Measurements from ENCODE around the gene PMPCA.

The PMPCA gene

GRCh38 chr9:136438548-136439480 lies 28.4 kb downstream of the PMPCA start:
- DNase-seq = peak; percentile 56

- DNase-seq = peak; percentile 82
These were observed 29.3 kb downstream of the PMPCA start, which contains the start of gene INPP5E for GRCh38 chr9:136439481-136440408. Gene INPP5E (minus strand): TSS chr9:136439845. CDS start chr9:136439419, 426 bp downstream.

DNA sequence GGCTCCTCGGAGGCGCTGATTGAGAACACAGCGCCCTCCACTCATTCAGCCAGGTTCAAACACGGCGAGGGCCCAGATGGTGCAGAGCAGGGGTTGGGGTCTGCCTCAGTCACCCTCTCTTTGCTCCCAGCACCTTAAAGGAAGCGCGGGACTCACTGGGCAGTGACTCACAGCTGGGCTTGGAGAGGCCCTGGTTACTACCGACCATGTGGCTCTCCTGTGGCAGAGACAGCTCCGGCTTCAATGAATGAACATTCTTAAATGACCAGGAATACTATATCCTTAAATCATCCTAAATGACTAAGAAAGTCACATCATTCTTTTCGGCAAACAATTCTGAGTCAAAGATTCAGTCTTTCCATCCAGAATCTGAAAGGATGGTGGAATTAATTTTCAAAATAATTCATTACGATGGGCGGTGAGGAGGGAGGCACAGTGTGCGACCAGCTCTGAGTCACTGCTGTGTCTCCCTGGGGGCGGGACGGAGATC lies 30.8 kb downstream of the PMPCA start:
- DNase-seq = no peak

GRCh38 chr9:136441681-136442245 lies 31.3 kb downstream of the PMPCA start:
- DNase-seq = no peak

DNA sequence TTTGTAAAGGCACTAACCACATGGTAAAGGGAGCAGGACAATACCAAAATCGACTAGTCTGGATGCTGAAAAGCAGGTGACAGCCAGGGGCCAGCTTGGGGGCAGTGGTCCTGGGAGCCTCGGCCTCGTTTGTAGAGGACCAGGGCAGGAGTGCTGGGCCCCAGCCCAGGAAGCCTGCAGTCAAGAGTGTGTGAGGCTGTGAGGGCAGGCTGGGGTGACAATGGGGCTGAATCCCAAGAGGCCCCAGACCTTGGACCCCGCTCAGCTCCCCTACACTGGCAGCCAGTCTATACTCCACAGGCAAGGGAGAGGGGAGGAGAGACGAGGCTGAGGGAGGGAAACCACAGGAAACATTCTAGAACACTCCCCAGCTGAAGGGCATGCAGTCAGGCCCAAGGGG lies 31.8 kb downstream of the PMPCA start:
- DNase-seq = no peak

DNA sequence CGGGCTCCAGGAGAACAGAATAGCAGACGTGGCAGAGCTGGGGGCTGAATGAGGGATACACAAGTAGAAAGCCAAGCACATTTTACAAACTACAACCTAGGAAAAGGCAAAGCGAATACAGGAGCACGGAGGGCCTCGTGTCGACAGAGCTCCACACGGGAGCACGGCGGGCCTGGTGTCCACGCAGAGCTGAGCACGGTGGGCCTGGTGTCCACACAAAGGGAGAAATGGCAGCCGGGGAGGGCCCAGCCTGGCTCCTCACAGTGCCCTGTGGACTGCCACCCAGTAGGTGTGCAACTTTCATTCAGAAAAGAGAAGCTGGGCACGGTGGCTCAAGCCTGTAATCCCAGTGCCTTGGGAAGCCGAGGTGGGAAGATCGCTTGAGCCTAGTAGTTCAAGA lies 32.6 kb downstream of the PMPCA start:
- no peak for DNase-seq

DNA sequence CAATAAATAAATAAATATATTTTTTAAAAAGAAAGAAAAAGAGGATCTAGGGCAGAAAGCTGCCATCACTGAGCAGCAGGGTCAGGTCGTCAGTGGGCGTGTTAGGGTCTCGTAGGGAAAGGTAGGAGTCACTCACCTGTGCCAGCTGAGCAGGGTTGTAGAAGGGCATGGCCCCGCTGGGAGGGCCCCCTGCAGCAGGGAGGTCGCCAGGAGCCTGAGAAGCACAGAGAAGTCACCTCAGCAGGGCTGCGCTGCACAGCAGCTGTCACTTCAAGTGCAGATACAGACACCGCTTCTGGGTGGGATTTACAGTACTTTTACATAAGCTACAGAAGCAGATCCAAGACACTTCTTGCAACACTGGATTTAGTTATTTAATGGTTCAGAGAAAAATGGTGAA lies 33.2 kb downstream of the PMPCA start:
- no peak for DNase-seq

- DNase-seq = no peak
These were observed 33.6 kb downstream of the PMPCA start for GRCh38 chr9:136444102-136444501.

DNA sequence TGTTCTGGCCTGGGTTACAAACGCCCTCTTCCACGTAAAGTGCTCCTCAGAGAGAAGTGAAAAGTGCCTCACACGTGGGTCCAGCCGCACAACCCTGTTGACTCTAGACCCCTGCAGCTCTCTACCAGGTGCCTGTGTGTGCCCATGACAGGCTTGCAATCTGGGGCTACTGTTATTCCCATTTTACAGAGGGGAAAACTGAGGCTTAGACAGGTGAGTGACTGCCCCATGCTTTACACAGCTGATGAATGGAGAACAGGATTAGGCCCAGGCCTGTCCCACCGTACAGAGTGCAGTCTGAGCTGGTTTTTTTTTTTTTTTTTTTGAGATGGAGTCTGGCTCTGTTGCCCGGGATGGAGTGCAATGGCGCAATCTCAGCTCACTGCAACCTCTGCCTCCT lies 35.3 kb downstream of the PMPCA start:
- DNase-seq = no peak

DNA sequence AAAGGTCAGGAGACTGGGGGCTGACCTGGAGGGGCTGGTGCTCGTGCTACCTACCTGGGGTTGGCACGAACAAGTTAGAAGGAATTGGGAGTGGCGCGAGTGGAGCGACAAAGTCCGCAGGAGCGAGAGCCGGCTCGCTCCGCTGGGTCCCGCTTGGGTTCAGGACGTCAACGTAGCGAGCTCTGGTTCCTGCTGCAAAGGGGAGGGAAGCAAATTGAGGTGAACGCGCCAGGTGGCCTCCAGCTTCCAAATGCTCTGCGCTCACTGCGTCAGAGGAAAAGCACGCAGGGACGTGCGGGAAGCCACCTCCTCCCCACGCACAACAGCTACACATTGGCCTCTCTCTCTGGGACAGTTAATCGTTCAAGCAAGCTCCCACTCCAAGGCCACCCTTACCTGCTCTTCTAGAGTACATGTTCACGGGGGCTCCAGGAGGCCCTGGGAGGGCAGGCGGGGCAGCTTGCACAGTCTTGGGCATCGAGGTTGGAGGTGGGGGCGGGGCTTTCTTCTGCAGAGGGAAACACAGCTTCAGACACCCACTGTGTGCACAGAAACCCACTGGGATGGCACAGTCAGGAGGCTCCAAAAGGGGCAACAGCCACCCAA lies 36.8 kb downstream of the PMPCA start:
- DNase-seq = no peak

- no peak for DNase-seq
These were observed 38.2 kb downstream of the PMPCA start for GRCh38 chr9:136448655-136449054.

GRCh38 chr9:136451221-136451877 lies 40.9 kb downstream of the PMPCA start:
- DNase-seq = no peak

GRCh38 chr9:136453326-136453725 lies 42.9 kb downstream of the PMPCA start:
- no peak for DNase-seq

GRCh38 chr9:136454026-136454796 lies 43.8 kb downstream of the PMPCA start:
- DNase-seq = no peak

GRCh38 chr9:136455043-136456002 lies 44.9 kb downstream of the PMPCA start:
- DNase-seq = no peak

DNA sequence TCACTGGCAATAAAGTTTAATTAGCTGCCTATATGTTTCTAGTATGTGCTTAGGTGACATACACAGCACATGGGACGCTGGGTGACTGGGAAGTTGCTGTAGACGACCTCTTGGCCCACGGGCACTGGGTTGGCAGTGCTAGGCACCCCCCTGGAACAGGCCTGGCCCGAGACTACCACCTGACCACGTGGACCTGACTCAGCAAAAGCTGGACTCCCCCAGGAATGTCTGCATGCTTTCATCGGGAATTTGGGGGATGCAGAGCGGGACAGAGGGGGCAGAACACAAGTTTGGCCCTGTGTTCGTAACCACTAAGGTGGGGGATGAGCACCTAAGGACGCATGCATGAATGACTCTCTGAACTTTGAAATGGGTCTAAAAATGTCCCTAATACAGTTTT lies 45.8 kb downstream of the PMPCA start:
- DNase-seq = no peak

- no peak for DNase-seq
These were observed 46.9 kb downstream of the PMPCA start for GRCh38 chr9:136457326-136457725.

GRCh38 chr9:136459425-136459824 lies 49.0 kb downstream of the PMPCA start:
- DNase-seq = no peak

- DNase-seq = no peak
These were observed 50.4 kb downstream of the PMPCA start for GRCh38 chr9:136460772-136461325.

DNA sequence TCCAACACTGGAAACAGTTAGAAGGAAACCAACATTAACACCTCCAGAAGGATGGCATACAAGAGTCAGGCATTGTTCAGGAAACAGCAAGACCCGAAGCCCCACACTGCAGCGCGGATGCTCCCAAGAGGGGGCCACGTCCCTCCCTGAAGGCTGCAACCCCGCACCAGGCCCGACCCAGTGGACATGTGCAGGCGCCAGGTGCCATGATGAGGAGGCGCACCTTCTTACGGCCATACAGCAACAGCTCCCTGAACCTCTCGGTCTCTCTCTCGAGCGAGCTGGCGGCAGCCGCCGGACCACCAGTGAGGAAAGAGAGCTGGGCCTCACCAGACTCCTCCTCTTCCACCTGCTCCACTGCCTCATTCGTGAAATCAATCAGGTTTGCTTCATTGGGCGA lies 52.2 kb downstream of the PMPCA start:
- no peak for DNase-seq
